Hepatocyte (in vitro differentiated cells): ENCODE measurements around the gene TUBA3C. TPM values are rescaled to one million over a fixed set of nuclear protein-coding genes. Genes with fewer than 3 reads are reported as not detected.
"Not testable (repeated sequence)": the region's sequence is repeated elsewhere in the genome, so short reads cannot be mapped to it uniquely, and the experiment has no call there.

Experiments
- DNase-seq: peaks from one replicate; pipeline ENCODE4 v3.0.0-alpha.2; 2016; ENCODE audit warnings: low spot score
- H2AFZ ChIP-seq: fragments of 200-600 bp; sonication (generic); 2 replicates; pipeline ENCODE4 v1.6.0; 2016; ENCODE audit warnings: antibody characterized with exemption, mild to moderate bottlenecking
- H3K27ac ChIP-seq: fragments of 200-600 bp; sonication (generic); 2 replicates; pipeline ENCODE4 v1.5.1; 2016; ENCODE audit warnings: mild to moderate bottlenecking
- H3K27me3 ChIP-seq: fragments of 200-600 bp; sonication (generic); 2 replicates; pipeline ENCODE4 v1.6.1; 2016
- H3K36me3 ChIP-seq: fragments of 200-600 bp; sonication (generic); replicated peaks from 2 replicates; pipeline ENCODE4 v1.5.1; 2016; ENCODE audit warnings: low read depth; ENCODE audit not compliant: insufficient read depth
- H3K4me1 ChIP-seq: fragments of 200-600 bp; sonication (generic); 2 replicates; pipeline ENCODE4 v1.5.1; 2016; ENCODE audit warnings: mild to moderate bottlenecking, moderate library complexity; ENCODE audit not compliant: insufficient read depth
- H3K4me2 ChIP-seq: fragments of 200-600 bp; sonication (generic); 2 replicates; pipeline ENCODE4 v1.6.0; 2016
- H3K4me3 ChIP-seq: fragments of 200-600 bp; sonication (generic); 2 replicates; pipeline ENCODE4 v1.5.1; 2016; ENCODE audit warnings: mild to moderate bottlenecking
- H3K79me2 ChIP-seq: fragments of 200-600 bp; sonication (generic); 2 replicates; pipeline ENCODE4 v1.6.0; 2017; ENCODE audit warnings: mild to moderate bottlenecking
- H3K9me2 ChIP-seq: fragments of 200-600 bp; sonication (generic); replicated peaks from 2 replicates; pipeline ENCODE4 v1.6.0; 2017; ENCODE audit warnings: mild to moderate bottlenecking; ENCODE audit not compliant: insufficient read depth
- H3K9me3 ChIP-seq: fragments of 200-600 bp; sonication (generic); 2 replicates; pipeline ENCODE4 v1.5.1; 2016; ENCODE audit warnings: low read depth, mild to moderate bottlenecking
- H4K20me1 ChIP-seq: fragments of 200-600 bp; sonication (generic); 2 replicates; pipeline ENCODE4 v1.6.0; 2016; ENCODE audit warnings: mild to moderate bottlenecking; ENCODE audit not compliant: insufficient read depth, poor library complexity, severe bottlenecking
- CTCF ChIP-seq: fragments of 200-600 bp; sonication (generic); IDR thresholded peaks from 2 replicates; pipeline ENCODE4 v1.5.1; 2016; ENCODE audit warnings: antibody characterized with exemption, mild to moderate bottlenecking; ENCODE audit not compliant: poor library complexity
- EZH2 ChIP-seq: fragments of 200-600 bp; sonication (generic); IDR thresholded peaks from 2 replicates; pipeline ENCODE4 v1.6.1; 2016; ENCODE audit warnings: antibody characterized with exemption, mild to moderate bottlenecking, borderline replicate concordance
- EZH2phosphoT487 ChIP-seq: fragments of 200-600 bp; sonication (generic); IDR thresholded peaks from one replicate; pipeline ENCODE4 v1.6.1; 2018; ENCODE audit warnings: antibody characterized with exemption, mild to moderate bottlenecking, low read depth, moderate library complexity; ENCODE audit not compliant: unreplicated experiment, severe bottlenecking
- WGBS: methylation state at CpG from one replicate; pipeline ENCODE4 v1.1.6; 2016; ENCODE audit warnings: low lambda C conversion rate; ENCODE audit errors: missing lambda C conversion rate; 5-methylcytosine and 5-hydroxymethylcytosine counted together
- polyA plus RNA-seq: library from polyadenylated mRNA; unstranded; fragments of >200 nt; fragmentation: Nextera tagmentation; extraction: Ambion mirVana; gene quantifications from 2 replicates; pipeline ENCODE4 v1.2.1, GENCODE V29; 2016
- total RNA-seq: library from RNA; depleted of rRNA; stranded (reverse); fragments of >200 nt; gene quantifications from 2 replicates; pipeline ENCODE4 v1.2.3, GENCODE V29; 2014

The TUBA3C gene
- total RNA-seq (not detected in 2 replicates), polyA plus RNA-seq (not detected in 2 replicates)

- Histone ChIP-seq H4K20me1 (no peaks in the 10 kb centered on the region), H3K79me2 (no peaks in the 10 kb centered on the region), H3K27ac (no peak within 1 kb of the TSS), H3K27me3 (no peaks in the 10 kb centered on the region), H3K36me3 (no peaks in the 10 kb centered on the region), H3K4me3 (no peak within 1 kb of the TSS), H3K9me2 (no peaks in the 10 kb centered on the region), H3K4me2 (no peak within 1 kb of the TSS), H2AFZ (no peak within 1 kb of the TSS), H3K4me1 (no peaks in the 10 kb centered on the region), H3K9me3 (no peaks in the 10 kb centered on the region)
- TF ChIP-seq EZH2 (no peak), EZH2phosphoT487 (no peak), CTCF (no peak)
- DNase-seq = no peak
- WGBS = 87% methylated on average over 37 of the region's 40 CpGs
Measured at GRCh38 chr13:19181621-19182485, at the start of gene TUBA3C. TUBA3C (minus strand) TSS chr13:19181824; CDS start chr13:19181747, 77 bp downstream.

- not testable (repeated sequence) for H3K27ac ChIP-seq, H3K9me3 ChIP-seq, H3K4me1 ChIP-seq, H3K27me3 ChIP-seq, H2AFZ ChIP-seq, H3K79me2 ChIP-seq, H4K20me1 ChIP-seq, H3K4me3 ChIP-seq, H3K36me3 ChIP-seq, H3K9me2 ChIP-seq, DNase-seq, H3K4me2 ChIP-seq
- 70% methylated on average over 3 of the region's 3 CpGs for WGBS
Measured at GRCh38 chr13:19207413-19207812, 25.8 kb upstream of the TUBA3C start.

- H3K27ac ChIP-seq, H3K4me3 ChIP-seq, H3K79me2 ChIP-seq, H3K27me3 ChIP-seq, H2AFZ ChIP-seq, H3K9me3 ChIP-seq, H3K4me1 ChIP-seq, H3K36me3 ChIP-seq, DNase-seq, H4K20me1 ChIP-seq, H3K9me2 ChIP-seq, H3K4me2 ChIP-seq: not testable (repeated sequence)
- WGBS = 78% methylated on average over 3 of the region's 3 CpGs
Measured at GRCh38 chr13:19192622-19193021, 11.0 kb upstream of the TUBA3C start.

- not testable (repeated sequence) for H3K4me2 ChIP-seq, H3K4me3 ChIP-seq, H3K9me3 ChIP-seq, H3K9me2 ChIP-seq, DNase-seq, H3K79me2 ChIP-seq, H3K36me3 ChIP-seq, H4K20me1 ChIP-seq, H3K27ac ChIP-seq, H3K4me1 ChIP-seq, H3K27me3 ChIP-seq, H2AFZ ChIP-seq
- WGBS = 61% methylated on average over 2 of the region's 3 CpGs
Measured at GRCh38 chr13:19189911-19190310, 8.3 kb upstream of the TUBA3C start.

- not testable (repeated sequence) for H3K4me3 ChIP-seq, H3K27ac ChIP-seq, H3K27me3 ChIP-seq, H3K4me1 ChIP-seq, H3K36me3 ChIP-seq, H3K9me2 ChIP-seq, H2AFZ ChIP-seq, DNase-seq, H3K9me3 ChIP-seq, H3K4me2 ChIP-seq, H4K20me1 ChIP-seq, H3K79me2 ChIP-seq
- WGBS = 58% methylated on average over 4 of the region's 5 CpGs
Measured at GRCh38 chr13:19189368-19189767, 7.7 kb upstream of the TUBA3C start.
